A549 (cell line): ENCODE measurements around the gene SND1. TPM values are rescaled to one million over a fixed set of nuclear protein-coding genes. Genes with fewer than 3 reads are reported as not detected.
"Not testable (repeated sequence)": the region's sequence is repeated elsewhere in the genome, so short reads cannot be mapped to it uniquely, and the experiment has no call there.

ENCODE experiments used
- ATAC-seq, 2 experiments: fragments of 200-7000 bp in 1 of 2; fragments of >200 bp in 1 of 2; cut with Nextera tagmentation in 1 of 2; cut with Tn5 transposase in 1 of 2; 3 replicates each; pipeline versions ENCODE4 v1.8.0 to v1.9.1; 2018 to 2020; ENCODE audit warnings: mild to moderate bottlenecking in 1 of 2, moderate library complexity in 1 of 2
- CTCF ChIA-PET: fragments of 300-600 bp; sonication (Branson Sonifier 250); formaldehyde crosslinking; extraction: SDS; loops from one replicate; lab custom pipeline; 2021; ENCODE audit warnings: antibody characterized with exemption, inconsistent platforms; lab: Yijun Ruan, JAX
- POLR2A ChIA-PET: fragments of 350-600 bp; formaldehyde crosslinking; extraction: SDS; loops from one replicate; lab custom pipeline; 2021; ENCODE audit warnings: antibody characterized with exemption, inconsistent platforms; lab: Yijun Ruan, JAX
- DNase-seq, 2 experiments: peaks; one replicate each; pipeline versions ENCODE4 v3.0.0 to v3.0.0-alpha.2; 2011 to 2016; ENCODE audit warnings: low read depth in 1 of 2, low spot score in 1 of 2
- FAIRE-seq: peaks from 2 replicates; lab custom pipeline; 2011; peaks lifted over from hg19 to GRCh38; lab: Jason Lieb, UNC
- H3K27ac ChIP-seq, 2 experiments: fragments of >200 bp; sonication (Bioruptor Twin); formaldehyde crosslinking; 3 replicates each; pipeline ENCODE4 v1.5.1; 2016 to 2017
- H3K4me1 ChIP-seq: fragments of >200 bp; sonication (Bioruptor Twin); formaldehyde crosslinking; 3 replicates; pipeline ENCODE4 v1.6.1; 2016
- H3K4me2 ChIP-seq: fragments of >200 bp; sonication (Bioruptor Twin); formaldehyde crosslinking; 3 replicates; pipeline ENCODE4 v1.6.1; 2016
- H3K4me3 ChIP-seq: fragments of >200 bp; sonication (Bioruptor Twin); formaldehyde crosslinking; 3 replicates; pipeline ENCODE4 v1.5.1; 2016
- H3K9me3 ChIP-seq: fragments of >200 bp; sonication (Bioruptor Twin); formaldehyde crosslinking; 3 replicates; pipeline ENCODE4 v1.6.1; 2016
- CBX8 ChIP-seq: fragments of 200-600 bp; sonication (generic); IDR thresholded peaks from 2 replicates; pipeline ENCODE4 v1.6.1; 2016
- CEBPB ChIP-seq, 2 experiments: fragments of >200 bp in 1 of 2; sonication (Bioruptor Twin) in 1 of 2; formaldehyde crosslinking in 1 of 2; IDR thresholded peaks; 2 replicates each; pipeline ENCODE4 v1.6.1; 2012 to 2016
- CHD2 ChIP-seq: fragments of 150-350 bp; IDR thresholded peaks from 2 replicates; pipeline ENCODE4 v1.6.1; 2014; ENCODE audit warnings: low read length; ENCODE audit not compliant: partially characterized antibody
- HDAC2 ChIP-seq: fragments of 200-600 bp; sonication (generic); IDR thresholded peaks from 2 replicates; pipeline ENCODE4 v1.6.1; 2016
- HEYL ChIP-seq: fragments of 250-450 bp; sonication (Bioruptor Pico); IDR thresholded peaks from 2 replicates; pipeline ENCODE4 v1.8.0; 2021; ENCODE audit warnings: mild to moderate bottlenecking, moderate library complexity
- HOXA7 ChIP-seq: fragments of 250-450 bp; sonication (Bioruptor Pico); IDR thresholded peaks from 2 replicates; pipeline ENCODE4 v1.5.0; 2020; ENCODE audit warnings: mild to moderate bottlenecking, moderate library complexity
- HOXB5 ChIP-seq: fragments of 250-450 bp; sonication (Bioruptor Pico); IDR thresholded peaks from 2 replicates; pipeline ENCODE4 v1.5.0; 2020; ENCODE audit warnings: mild to moderate bottlenecking, moderate library complexity
- KDM1A ChIP-seq: fragments of 200-600 bp; sonication (generic); IDR thresholded peaks from 2 replicates; pipeline ENCODE4 v1.6.1; 2016; ENCODE audit warnings: low read depth, mild to moderate bottlenecking
- MYC ChIP-seq: IDR thresholded peaks from 2 replicates; pipeline ENCODE4 v1.6.1; 2012; ENCODE audit warnings: mild to moderate bottlenecking, inconsistent platforms, low read length, improper control_type of control experiment, borderline replicate concordance
- PHF8 ChIP-seq: fragments of 200-600 bp; sonication (generic); IDR thresholded peaks from 2 replicates; pipeline ENCODE4 v1.6.1; 2016; ENCODE audit warnings: low read depth, mild to moderate bottlenecking, antibody characterized with exemption, moderate library complexity, borderline replicate concordance
- REST ChIP-seq: fragments of 200-600 bp; sonication (generic); IDR thresholded peaks from 2 replicates; pipeline ENCODE4 v1.6.1; 2016; ENCODE audit warnings: antibody characterized with exemption, mild to moderate bottlenecking, moderate library complexity
- RFX5 ChIP-seq: fragments of 450-650 bp; IDR thresholded peaks from 2 replicates; pipeline ENCODE4 v1.7.1; 2014; ENCODE audit warnings: antibody characterized with exemption, mild to moderate bottlenecking, moderate library complexity
- RNF2 ChIP-seq: fragments of 200-600 bp; sonication (generic); IDR thresholded peaks from 2 replicates; pipeline ENCODE4 v1.6.1; 2016; ENCODE audit warnings: low read depth, mild to moderate bottlenecking, antibody characterized with exemption, moderate library complexity, borderline replicate concordance
- TP53 ChIP-seq: fragments of 250-450 bp; sonication (Bioruptor Pico); IDR thresholded peaks from 2 replicates; pipeline ENCODE4 v1.5.0; 2021; ENCODE audit warnings: mild to moderate bottlenecking, moderate library complexity
- USF2 ChIP-seq: fragments of 450-650 bp; IDR thresholded peaks from 2 replicates; pipeline ENCODE4 v1.6.1; 2014; ENCODE audit warnings: antibody characterized with exemption
- ZFP36 ChIP-seq: fragments of 450-650 bp; IDR thresholded peaks from 2 replicates; pipeline ENCODE4 v1.6.1; 2014; ENCODE audit warnings: borderline replicate concordance; ENCODE audit not compliant: partially characterized antibody
- ZSCAN20 ChIP-seq: fragments of 250-450 bp; sonication (Bioruptor Pico); IDR thresholded peaks from 2 replicates; pipeline ENCODE4 v1.8.0; 2022; ENCODE audit warnings: mild to moderate bottlenecking, moderate library complexity
- WGBS: methylation state at CpG from one replicate; pipeline ENCODE4 v1.1.6; 2017; ENCODE audit errors: missing lambda C conversion rate; 5-methylcytosine and 5-hydroxymethylcytosine counted together
- polyA plus RNA-seq, 4 experiments: library from polyadenylated mRNA; depleted of rRNA in 3 of 4; stranded (reverse); fragments of >200 nt; fragmentation: RNase III in 1 of 4; extraction: RNeasy Plus Mini Kit Qiagen cat#74134 plus additional on column Dnase treatment in 1 of 4; gene quantifications; 2 replicates in 3 of 4; 3 replicates in 1 of 4; pipeline ENCODE4 v1.2.3, GENCODE V29; 2011 to 2017

SND1 gene
- polyA plus RNA-seq, 2 of the 4 experiments (the other 2 are of a cell fraction), result 102 to 138 TPM

GRCh38 chr7:128107516-128107915 is 455.5 kb downstream of the SND1 start:
- not testable (repeated sequence) for ATAC-seq

GRCh38 chr7:128108129-128108528 is 456.1 kb downstream of the SND1 start:
- DNase-seq (no peak), FAIRE-seq (no peak), ATAC-seq (0 out of 6 replicates have a peak, but pooled peaks of 1 of the 2 experiments have one; percentile 8)
- TF ChIP-seq PHF8, result no peak
- TF ChIP-seq HOXB5 (CRISPR knock-in tag), result no peak
- no peak for TF ChIP-seq HDAC2
- TF ChIP-seq CBX8, result no peak
- TF ChIP-seq RNF2, result no peak
- TF ChIP-seq TP53 (CRISPR knock-in tag), result no peak
- TF ChIP-seq HEYL, result no peak
- no peak for TF ChIP-seq MYC
- no peak for TF ChIP-seq CEBPB (IDR thresholded peaks at IDR 0.05)
- TF ChIP-seq ZFP36, result no peak
- no peak for TF ChIP-seq USF2
- no peak for TF ChIP-seq KDM1A
- no peak for TF ChIP-seq CHD2
- no peak for TF ChIP-seq RFX5
- no peak for TF ChIP-seq ZSCAN20 (CRISPR knock-in tag)
- no peak for TF ChIP-seq REST
- ChIA-PET POLR2A (no interaction called here), CTCF (no interaction called here)
- 44% methylated on average over 7 of the region's 7 CpGs for WGBS
- Histone ChIP-seq H3K4me2 (no peak overlapping the region), H3K27ac (no peak overlapping the region), H3K9me3 (no peaks in the 10 kb centered on the region), H3K4me3 (no peak overlapping the region), H3K4me1 (peaks cover 4% of the 10 kb centered on the region; the same call in 1 of the 3 replicates)

More at GRCh38 chr7:128107516-128107915, 455.5 kb downstream of the SND1 start:
- FAIRE-seq, H3K4me3 ChIP-seq, H3K27ac ChIP-seq, H3K4me1 ChIP-seq, CTCF ChIA-PET, H3K9me3 ChIP-seq, POLR2A ChIA-PET, DNase-seq, H3K4me2 ChIP-seq: not testable (repeated sequence)
- 58% methylated on average over 9 of the region's 12 CpGs for WGBS

- TF ChIP-seq CEBPB (IDR thresholded peaks at IDR 0.05), result no peak
- TF ChIP-seq RNF2, result no peak
- TF ChIP-seq HDAC2, result no peak
- TF ChIP-seq HOXA7, result no peak
- CTCF ChIA-PET, result interaction anchor here (0.9 to 1.0 kb wide), 3 partner anchors 9 to 400 kb away, joined by 3 read pairs; no protein-coding TSS in a partner anchor
- Histone ChIP-seq H3K27ac (no peak overlapping the region), H3K9me3 (no peaks in the 10 kb centered on the region), H3K4me3 (no peak overlapping the region), H3K4me2 (no peak overlapping the region), H3K4me1 (peaks cover under 1% of the 10 kb centered on the region; the same call in 1 of the 3 replicates)
- DNase-seq (no peak), ATAC-seq (no peak), FAIRE-seq (no peak)
- POLR2A ChIA-PET, result no interaction called here
- 46% methylated on average over 11 of the region's 11 CpGs for WGBS
These were observed 456.8 kb downstream of the SND1 start for GRCh38 chr7:128108641-128109423.

GRCh38 chr7:128109424-128109969 is 457.5 kb downstream of the SND1 start:
- H3K27ac ChIP-seq, ATAC-seq, DNase-seq, H3K4me2 ChIP-seq, FAIRE-seq, H3K4me1 ChIP-seq, H3K4me3 ChIP-seq, H3K9me3 ChIP-seq, POLR2A ChIA-PET: not testable (repeated sequence)
- 51% methylated on average over 12 of the region's 12 CpGs for WGBS
- CTCF ChIA-PET, result interaction anchor here (0.9 to 1.0 kb wide), 3 partner anchors 9 to 400 kb away, joined by 3 read pairs; no protein-coding TSS in a partner anchor
